ENCODE measurements around the gene TJP1. TPM values are rescaled to one million over a fixed set of nuclear protein-coding genes. Genes with fewer than 3 reads are reported as not detected.
"Not testable (repeated sequence)": the region's sequence is repeated elsewhere in the genome, so short reads cannot be mapped to it uniquely, and the experiment has no call there.

The TJP1 gene
- total RNA-seq, 1 donor from 2014 or later, result 172 TPM

GRCh38 chr15:29700296-29700695, 122.0 kb downstream of the TJP1 start:
- Mint-ChIP-seq H3K4me1 (ENCODE audit: low read depth) (peaks cover 21% of the 10 kb centered on the region), H3K27me3 (no peaks in the 10 kb centered on the region), H3K4me3 (ENCODE audit: low read depth) (no peak overlapping the region), H3K36me3 (ENCODE audit: insufficient read depth) (peaks cover 34% of the 10 kb centered on the region), H3K9me3 (ENCODE audit: low read depth) (no peaks in the 10 kb centered on the region), H3K27ac (no peak overlapping the region)
- no peak for DNase-seq (ENCODE audit: low spot score, unreplicated experiment)
- no peak for TF ChIP-seq CTCF (IDR thresholded peaks at IDR 0.05; ENCODE audit: unreplicated experiment)

GRCh38 chr15:29699791-29700190, 122.5 kb downstream of the TJP1 start:
- H3K27ac Mint-ChIP-seq, result no peak overlapping the region
- peaks cover 34% of the 10 kb centered on the region for H3K36me3 Mint-ChIP-seq (ENCODE audit: insufficient read depth)
- H3K4me3 Mint-ChIP-seq (ENCODE audit: low read depth), result no peak overlapping the region
- TF ChIP-seq CTCF (IDR thresholded peaks at IDR 0.05; ENCODE audit: unreplicated experiment), result no peak
- peaks cover under 1% of the 10 kb centered on the region for H3K9me3 Mint-ChIP-seq (ENCODE audit: low read depth)
- no peak for DNase-seq (ENCODE audit: low spot score, unreplicated experiment)
- H3K27me3 Mint-ChIP-seq, result no peaks in the 10 kb centered on the region
- peaks cover 18% of the 10 kb centered on the region for H3K4me1 Mint-ChIP-seq (ENCODE audit: low read depth)

DNA sequence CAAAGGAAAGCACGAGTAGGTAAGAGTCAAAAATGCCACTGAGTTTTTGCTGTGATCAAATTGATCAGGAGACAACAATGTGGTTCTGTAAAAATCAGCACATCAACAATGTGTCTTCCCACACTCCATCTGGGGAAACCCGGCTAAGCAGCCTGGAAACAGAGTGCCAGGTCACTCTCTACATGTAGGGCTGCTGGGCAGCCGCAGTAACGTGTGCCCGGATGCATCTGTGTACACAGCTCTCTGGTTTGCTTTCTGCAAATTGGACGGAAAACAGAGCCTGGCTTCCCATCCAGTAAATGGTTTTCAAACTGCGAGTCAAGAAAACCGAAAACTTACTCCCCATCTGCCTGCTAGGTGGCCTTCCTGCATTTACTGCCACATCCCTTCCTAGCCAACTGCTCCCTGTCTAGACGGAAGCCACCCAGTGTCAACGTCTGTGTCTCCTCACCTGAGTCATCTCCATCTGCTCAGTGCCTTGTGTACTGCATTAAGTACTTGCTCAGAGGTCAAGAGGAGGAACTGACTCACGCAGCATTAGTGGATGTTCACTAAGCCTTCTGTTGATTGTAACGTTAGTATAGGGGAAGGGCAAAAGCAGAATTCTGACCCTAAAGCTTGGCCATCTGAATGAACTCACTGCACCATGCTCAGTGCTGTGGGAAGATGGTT, 124.1 kb downstream of the TJP1 start:
- no peak for DNase-seq (ENCODE audit: low spot score, unreplicated experiment)
- Mint-ChIP-seq H3K27me3 (no peaks in the 10 kb centered on the region), H3K27ac (peak overlapping the region; percentile 88)

GRCh38 chr15:29696950-29697738, 125.1 kb downstream of the TJP1 start:
- TF ChIP-seq CTCF (IDR thresholded peaks at IDR 0.05; ENCODE audit: unreplicated experiment), result no peak
- H3K4me3 Mint-ChIP-seq (ENCODE audit: low read depth), result no peak overlapping the region
- H3K4me1 Mint-ChIP-seq (ENCODE audit: low read depth), result peaks cover 18% of the 10 kb centered on the region
- peak overlapping the region; percentile 76 for H3K27ac Mint-ChIP-seq
- no peaks in the 10 kb centered on the region for H3K27me3 Mint-ChIP-seq
- H3K36me3 Mint-ChIP-seq (ENCODE audit: insufficient read depth), result peaks cover 22% of the 10 kb centered on the region
- peaks cover 6% of the 10 kb centered on the region for H3K9me3 Mint-ChIP-seq (ENCODE audit: low read depth)
- no peak for DNase-seq (ENCODE audit: low spot score, unreplicated experiment)

More for the DNA sequence above, 124.1 kb downstream of the TJP1 start:
- no peak for TF ChIP-seq CTCF (IDR thresholded peaks at IDR 0.05; ENCODE audit: unreplicated experiment)
- Mint-ChIP-seq H3K4me1 (ENCODE audit: low read depth) (peaks cover 20% of the 10 kb centered on the region), H3K36me3 (ENCODE audit: insufficient read depth) (peaks cover 29% of the 10 kb centered on the region), H3K9me3 (ENCODE audit: low read depth) (peaks cover 6% of the 10 kb centered on the region), H3K4me3 (ENCODE audit: low read depth) (no peak overlapping the region)

DNA sequence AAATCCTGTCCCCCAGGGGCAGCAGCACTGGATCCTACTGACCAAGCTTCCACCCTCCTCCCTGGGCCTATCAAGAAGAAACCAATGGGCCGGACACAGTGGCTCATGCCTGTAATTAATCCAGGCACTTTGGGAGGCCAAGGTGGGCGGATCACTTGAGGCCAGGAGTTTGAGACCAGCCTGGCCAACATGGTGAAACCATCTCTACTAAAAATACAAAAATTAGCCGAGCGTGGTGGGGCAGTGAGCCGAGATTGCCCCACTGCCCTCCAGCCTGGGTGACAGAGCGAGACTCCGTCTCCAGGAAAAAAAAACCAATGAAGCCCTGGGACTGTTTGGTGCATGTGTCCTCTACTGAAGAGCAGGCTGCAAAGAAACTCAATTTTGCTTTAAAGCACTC, 125.8 kb downstream of the TJP1 start:
- H3K27me3 Mint-ChIP-seq; H3K9me3 Mint-ChIP-seq (ENCODE audit: low read depth); DNase-seq (ENCODE audit: low spot score, unreplicated experiment); H3K4me3 Mint-ChIP-seq (ENCODE audit: low read depth); H3K27ac Mint-ChIP-seq: not testable (repeated sequence)
- peaks cover 17% of the 10 kb centered on the region for H3K4me1 Mint-ChIP-seq (ENCODE audit: low read depth)
- peaks cover 22% of the 10 kb centered on the region for H3K36me3 Mint-ChIP-seq (ENCODE audit: insufficient read depth)
